Raji (cell line): ENCODE data around the gene ALS2CL.

Experiments
- POLR2A ChIP-seq: IDR thresholded peaks from 2 replicates; pipeline ENCODE4 v1.6.1; 2011; ENCODE audit warnings: low read depth, low read length, control low read depth; ENCODE audit not compliant: insufficient read depth

Gene ALS2CL

DNA sequence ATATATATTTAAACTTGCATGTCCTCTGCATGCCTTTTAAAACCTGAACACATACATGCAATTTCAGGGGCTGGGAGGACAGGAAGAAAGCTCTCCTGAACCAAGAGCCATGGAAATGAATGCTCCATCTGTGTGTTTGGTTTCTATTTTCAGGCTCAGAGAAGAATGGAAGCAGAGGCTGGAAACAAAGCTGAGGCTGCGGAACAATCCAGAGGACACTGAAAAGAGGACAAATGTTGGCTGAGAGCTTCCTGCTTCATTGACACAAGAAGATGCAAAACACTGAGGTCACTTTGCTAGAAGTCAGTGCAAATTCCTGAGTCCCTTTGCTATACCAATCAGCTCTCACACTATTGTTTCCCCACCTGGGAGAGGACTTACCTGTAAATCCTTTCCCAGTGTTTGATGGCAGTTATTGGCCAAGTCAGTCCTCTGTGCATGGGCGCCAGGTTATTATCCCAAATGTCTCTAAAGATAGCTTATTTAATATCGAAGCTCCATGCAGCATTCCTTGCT lies 68.4 kb downstream of the ALS2CL start:
- TF ChIP-seq POLR2A: no peak

DNA sequence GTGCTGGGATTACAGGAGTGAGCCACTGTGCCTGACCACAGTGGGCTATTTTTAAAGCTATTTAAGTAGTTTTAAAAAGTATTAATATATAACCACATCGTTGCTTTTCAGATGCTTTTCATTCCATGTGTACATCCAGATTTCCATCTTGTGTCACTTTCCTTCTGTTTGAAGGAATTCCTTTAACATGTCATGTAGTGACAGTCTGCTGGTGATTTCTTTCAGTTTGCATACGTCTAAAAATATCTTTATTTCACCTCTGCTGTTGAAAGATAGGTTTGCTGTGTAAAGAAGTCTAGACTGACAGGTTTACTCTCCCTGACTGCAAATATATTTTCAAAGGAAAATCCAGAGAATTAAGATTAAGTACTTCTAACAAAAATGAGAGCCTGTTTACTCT lies 68.9 kb downstream of the ALS2CL start:
- TF ChIP-seq POLR2A: no peak

DNA sequence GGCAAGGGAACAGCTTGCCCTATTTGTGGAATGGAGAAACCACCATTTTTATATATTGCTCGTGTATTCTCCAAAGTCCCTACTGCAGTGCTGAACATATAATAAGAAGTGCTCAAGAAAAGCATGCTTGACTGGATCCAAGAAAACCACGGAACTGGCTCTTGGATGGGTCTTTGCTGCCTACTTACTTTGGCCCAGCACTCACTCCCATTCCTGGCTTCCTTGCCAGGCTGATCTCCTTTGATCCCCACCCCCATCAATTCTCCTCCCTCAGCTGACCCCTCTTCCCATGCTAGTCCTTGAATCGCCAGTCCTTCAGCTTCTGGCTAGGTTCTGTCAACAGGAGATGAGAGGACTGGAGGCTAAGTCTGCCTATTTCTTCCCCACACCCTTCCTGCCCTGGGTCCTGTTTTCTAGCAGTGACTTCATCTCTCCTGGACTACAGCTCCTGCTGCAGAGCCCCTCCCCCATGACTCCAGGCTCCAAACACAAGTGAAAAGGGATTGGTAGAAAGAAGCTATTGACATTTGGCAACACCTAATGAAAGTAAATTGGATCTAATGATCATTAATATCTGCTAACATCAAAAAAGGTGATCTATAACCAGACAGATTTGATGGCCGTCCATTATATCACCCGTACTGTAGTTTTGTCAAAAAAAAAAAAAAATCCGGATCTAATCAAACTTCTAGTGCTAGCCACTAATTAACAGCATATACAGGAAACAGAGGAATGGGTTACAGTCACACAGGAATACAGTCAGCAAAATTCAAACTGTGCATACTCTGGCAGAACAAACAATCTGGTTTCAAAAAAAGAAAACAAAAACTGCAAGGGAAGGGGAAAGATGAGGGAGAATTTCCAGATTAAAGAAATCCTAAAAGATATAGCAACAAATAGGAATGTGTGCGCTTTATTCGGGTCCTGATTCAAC lies 73.4 kb downstream of the ALS2CL start:
- TF ChIP-seq POLR2A: no peak
